NK-92 (cell line): ENCODE data around the gene SWSAP1.
A peak's percentile ranks its signal among the peaks of the same experiment; 100 is the strongest.
"Not testable (repeated sequence)": the region's sequence is repeated elsewhere in the genome, so short reads cannot be mapped to it uniquely, and the experiment has no call there.

Experiments
- DNase-seq: peaks from one replicate; lab custom pipeline; 2025; ENCODE audit not compliant: unreplicated experiment; lab: John Stamatoyannopoulos, UW

Gene SWSAP1

DNA sequence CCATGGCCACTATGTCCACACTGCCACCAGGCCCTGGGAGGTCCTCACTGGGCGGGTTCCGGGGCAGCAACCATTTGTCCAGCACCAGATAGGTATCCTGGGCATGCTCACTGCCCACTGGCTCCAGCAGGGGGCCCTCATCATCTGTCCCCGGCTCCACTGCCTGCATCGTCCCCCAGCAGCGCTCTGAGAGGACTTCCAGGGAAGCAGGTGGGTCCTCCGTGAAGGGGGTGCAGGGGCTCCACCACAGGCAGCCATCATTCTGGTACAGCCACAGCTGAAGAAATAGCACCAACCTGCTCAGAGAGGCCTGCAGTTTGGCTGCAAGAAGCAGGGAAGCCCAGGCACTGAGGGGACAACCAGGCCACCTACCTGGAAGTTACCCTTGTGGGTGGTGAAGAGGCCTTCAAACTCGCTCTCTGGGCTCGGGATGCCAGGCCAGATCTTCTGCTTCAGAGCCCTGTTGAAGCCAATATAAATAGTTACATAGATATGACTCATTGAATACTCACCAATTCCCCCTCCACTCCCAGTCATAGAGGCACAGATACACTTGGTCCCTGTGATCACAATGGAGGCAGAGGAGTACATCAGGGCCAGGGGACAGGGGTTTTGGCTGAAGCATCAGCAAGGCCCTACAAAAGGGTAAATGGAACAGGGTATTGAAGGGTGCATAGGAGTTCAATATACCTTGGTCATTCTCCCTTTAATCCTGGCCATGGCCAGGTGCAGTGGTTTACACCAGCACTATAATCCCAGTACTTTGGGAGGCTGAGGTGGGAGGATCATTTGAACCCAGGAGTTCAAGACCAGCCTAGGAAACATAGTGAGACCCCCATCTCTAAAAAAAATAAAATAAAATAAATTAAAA lies 4.1 kb downstream of the SWSAP1 start:
- DNase-seq: no peak

DNA sequence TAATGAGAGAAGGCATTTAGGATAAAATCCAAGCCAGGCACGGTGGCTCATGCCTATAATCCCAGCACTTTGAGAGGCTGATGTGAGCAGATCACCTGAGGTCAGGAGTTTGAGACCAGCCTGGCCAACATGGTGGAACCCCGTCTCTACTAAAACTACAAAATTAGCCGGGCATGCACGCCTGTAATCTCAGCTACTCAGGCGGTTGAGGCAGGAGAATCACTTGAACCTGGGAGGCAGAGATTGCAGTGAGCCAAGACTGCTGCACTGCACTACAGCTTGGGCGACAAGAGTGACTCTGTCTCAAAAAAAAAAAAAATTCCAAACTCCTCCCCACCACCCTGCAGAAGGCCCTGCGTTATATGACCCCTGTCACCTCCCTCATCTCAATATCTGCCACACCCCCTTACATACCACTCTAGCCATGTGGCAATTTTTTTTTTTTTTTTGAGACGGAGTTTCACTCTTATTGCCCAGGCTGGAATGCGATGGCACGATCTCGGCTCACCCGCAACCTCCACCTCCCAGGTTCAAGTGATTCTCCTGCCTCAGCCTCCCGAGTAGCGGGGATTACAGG lies 4.9 kb downstream of the SWSAP1 start:
- not testable (repeated sequence) for DNase-seq

DNA sequence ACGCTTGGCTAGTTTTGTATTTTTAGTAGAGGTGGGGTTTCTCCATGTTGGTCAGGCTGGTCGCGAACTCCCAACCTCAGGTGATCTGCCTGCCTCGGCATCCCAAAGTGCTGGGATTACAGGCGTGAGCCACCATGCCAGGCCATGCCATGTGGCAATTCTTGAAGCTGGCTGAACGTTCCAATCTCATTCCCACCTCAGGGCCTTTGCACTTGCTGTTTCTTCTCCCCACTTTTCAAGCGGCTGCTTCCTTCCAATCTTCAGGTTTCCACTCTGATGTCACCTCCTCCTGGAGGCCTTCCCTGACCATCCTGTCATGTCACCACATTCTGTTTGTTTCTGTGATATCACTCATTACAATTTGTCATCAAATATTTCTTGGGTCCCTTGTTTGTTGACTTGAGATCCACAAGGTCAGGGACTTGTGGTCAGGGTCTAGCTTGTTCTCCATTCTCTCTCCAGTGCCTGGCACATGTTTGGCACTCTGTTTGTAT lies 5.4 kb downstream of the SWSAP1 start:
- DNase-seq: no peak

DNA sequence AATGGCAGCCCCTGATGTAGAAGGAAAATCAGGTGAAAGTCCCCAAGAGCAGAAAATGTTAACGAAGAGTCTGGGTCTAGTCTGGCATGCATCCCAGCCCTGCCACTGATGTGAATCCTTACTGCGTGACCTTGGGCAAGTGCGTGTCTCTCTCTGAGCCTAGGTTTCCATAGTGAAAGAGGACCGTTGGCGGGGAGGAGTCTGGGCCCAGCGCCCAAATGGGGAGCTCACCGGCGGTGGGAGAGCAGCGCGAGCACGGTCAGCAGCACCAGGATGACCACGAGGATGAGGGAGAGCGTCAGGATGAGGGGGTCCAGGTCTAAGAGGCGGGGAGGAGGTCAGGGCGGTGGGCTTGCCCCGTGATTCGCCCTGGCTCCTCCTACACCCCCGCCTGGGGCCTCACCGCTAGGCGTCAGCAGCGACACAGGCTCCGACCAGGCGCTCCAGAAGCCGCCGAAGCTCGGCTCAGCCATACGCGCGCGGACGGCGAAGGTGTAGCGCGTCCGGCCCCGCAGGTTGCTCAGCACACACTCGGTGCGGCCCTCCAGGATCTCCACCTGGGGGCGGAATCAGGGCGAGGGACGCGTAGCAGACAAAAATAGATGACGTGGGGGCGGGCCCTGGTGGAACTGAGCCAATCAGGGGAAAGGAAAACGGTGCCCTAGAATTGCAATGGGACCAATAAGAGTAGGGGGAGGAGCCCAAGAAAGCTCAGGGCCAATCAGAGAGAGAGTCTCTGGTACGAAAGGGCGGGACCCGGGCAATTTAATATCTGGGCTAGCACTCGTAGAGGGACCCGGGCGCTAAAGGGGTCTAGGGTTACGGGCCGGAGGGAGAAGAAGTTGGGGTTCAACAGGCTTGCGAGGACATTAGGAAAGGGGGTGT lies 6.4 kb downstream of the SWSAP1 start:
- peak; percentile 87 for DNase-seq

DNA sequence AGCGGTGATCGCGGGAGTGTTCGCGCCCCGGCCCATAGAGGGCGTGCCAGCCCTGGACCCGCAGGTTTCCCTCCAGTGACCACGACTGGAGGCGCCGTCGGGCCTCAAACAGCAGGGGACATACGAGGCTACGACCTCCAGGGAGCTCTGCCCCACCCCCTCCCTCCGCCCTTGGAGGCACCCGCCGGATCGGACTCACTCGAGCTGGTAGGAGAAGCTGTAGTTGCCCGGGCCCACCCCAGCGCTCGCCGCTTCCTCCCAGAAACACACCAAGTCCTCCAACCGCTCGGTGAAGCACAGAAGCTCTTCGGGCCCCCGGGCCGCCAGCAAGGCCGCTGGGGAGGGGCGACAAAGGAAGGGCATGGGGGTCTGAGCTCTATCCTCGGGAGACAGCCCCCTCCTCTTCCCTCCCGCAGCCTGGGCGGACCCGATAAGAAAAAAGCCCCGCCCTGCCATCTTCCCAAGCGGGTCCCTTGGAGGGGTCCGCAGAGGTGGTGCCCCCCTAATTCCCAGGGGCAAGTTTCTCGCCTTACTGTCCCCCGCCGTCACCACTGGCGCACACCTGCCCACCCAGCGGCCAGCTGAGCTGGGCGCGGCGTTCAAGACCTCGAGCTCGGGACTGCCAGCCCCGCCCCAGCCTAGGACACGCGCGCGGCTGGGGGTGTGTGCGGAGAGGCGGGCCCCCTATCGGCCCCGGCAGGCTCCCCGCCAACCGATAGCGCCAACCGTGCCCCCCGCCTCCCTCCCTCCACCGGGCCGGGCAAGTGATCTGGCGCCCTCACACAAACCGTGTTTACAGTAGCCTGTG lies 8.6 kb downstream of the SWSAP1 start:
- DNase-seq: no peak

DNA sequence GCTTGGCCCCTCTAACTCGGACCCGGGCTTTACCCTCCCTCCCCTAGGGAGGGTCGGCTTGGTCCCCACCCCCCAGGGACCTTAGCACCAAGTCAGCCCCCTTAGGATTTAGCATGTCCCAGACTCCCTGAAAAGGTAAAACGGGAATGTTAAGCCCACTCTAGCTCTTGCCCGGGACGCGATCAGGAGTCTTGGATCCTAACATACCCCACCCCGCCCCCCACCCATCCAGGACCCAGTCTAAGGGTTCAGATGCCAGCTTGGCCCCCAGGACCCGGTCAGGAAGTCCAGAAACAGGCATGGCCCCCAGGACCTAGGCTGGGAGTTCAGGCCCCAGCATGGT lies 9.2 kb downstream of the SWSAP1 start:
- DNase-seq: no peak

DNA sequence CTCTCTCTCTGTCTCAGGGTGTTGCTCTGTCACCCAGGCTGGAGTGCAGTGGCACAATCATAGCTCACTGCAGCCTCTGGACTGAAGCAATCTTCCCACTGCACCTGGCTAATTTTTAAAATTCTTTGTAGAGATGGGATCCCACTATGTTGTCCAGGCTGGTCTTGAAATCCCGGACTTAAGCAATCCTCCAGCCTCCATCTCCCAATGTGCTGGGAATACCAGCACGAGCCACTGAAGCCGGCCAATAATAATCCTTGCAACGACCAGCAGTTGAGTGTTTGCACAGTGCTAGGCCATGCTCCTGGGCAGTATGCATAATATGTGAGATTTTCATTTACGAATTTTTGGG lies 10.3 kb downstream of the SWSAP1 start:
- no peak for DNase-seq

DNA sequence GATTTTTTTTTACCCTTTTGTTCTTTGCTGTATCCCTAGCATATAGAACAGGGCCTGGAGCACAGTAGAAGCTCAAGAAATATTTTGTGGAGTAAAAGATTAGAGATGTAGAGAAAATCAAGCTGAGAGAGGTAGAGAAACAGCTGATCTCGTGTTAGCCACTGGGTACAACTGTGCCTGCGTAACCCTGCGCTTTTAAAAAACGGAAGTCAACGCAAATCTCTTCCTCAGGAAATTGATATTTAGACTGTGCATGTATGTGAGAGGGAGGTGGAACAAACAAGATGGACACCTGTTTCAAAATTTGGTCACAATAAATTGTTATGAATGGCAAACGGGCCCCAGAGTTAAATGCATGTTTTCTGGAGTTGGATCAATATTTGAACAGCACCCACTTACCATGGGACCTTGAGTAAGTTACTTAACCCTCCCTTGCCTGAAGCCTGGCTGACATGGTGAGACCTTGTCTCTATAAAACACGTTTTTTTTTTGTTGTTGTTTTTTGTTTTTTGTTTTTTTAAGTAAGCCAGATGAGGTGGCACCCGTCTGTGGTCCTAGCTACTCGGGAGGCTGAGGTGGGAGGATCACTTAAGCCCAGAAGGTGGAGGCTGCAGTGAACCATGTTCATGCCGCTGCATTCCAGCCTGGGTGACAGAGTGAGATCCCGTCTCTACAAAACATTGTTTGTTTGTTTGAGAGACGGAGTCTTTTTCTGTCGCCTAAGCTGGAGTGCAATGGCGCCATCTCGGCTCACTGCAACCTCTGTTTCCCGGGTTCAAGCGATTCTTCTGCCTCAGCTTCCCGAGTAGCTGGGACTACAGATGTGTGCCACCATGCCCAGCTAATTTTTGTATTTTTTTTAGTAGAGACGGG lies 12.9 kb downstream of the SWSAP1 start:
- DNase-seq: no peak

DNA sequence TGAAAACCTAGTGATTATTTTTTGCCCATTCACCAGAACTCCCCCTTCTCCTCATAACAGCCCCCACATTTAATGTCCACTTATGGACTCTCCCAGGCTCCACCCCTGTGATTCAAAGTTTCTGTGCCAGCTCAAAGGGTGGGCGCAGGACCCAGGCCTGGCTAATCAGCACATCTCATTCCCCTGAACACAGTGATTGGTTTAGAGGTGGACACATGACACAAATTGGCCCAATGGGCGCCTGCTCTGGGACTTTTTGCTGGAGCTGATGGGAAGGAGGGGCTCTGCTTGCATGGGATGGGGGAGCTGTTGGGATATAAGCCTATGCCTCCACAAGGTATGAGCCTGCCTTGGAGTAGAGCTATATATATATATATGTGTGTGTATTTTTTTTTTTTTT lies 15.9 kb downstream of the SWSAP1 start:
- no peak for DNase-seq

DNA sequence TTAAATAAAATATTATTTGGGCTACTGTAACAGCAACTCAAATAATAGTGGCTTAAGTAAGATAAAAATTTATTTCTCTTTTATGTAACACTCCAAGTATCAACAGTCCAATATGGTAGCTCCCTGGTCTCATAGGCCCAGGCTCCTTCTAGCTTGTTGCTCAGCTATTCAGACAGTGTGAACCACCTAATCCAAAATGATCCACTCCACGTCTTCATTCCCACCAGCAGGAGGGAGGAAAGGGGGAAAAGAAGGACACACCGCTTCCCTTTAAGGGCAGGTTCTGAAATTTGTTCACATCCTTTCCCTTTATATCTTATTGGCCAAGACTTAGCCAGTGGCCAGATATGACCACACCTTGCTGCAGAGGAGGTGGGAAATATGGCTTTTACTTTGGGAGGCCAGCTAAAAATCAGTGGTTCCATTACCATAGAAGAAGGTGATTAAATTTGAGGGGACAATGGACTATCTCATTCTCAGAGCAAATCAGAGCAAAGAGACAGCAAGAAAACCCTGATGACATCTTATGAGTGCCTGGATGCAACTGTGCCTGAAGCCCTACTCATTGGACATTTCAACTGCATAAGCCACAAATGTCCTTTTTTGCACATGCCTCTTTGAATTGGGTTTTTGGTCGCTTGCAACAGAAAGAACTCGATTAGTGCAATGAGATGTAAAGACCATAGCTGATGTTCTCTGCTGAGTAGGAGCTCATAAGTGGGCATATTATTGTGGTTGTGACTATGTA lies 16.6 kb downstream of the SWSAP1 start:
- DNase-seq: no peak

DNA sequence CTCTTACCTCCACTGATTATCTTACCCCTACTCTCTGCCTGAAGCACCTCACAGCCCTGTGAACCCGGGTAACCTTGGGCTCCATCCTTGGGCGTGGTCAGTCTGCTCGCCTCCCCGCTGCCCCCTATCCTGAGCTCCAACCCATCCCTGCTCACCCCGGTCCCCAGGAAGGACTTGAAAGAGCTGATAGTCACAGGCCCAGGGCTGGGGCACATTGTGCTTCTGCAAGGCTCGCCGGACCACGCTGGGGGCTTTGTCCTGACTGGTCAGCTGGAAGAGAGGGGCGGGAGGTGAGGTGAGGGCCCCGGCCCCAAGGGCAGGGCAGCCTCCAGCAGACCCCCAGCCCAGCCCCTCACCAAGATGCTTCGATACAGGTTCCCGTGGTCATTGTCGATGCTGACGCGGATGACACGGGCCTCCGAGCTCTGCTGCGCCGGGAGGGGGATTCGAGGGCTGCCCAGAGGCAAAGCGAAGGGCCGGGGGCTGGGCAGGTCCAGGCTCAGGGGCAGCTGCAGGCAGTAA lies 22.7 kb downstream of the SWSAP1 start:
- no peak for DNase-seq

DNA sequence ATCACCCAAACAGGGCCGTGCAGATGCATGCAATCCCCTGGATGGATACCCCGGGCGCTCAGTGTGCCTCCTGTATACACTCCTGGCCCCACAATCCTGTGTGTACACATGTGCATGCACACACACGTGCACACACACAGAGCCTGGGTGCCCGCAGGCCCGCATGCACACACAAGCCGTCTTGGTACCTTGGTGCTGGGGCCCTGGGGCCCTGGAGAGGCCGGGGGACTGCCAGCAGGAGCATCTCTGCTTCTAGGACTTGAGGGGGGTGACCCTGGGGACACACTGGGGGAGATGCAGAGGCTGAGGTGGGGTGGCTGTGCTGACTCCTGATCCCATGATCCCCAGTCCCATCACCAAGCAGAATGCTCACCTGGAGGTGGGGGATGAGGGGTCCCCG lies 25.2 kb downstream of the SWSAP1 start:
- DNase-seq: no peak

DNA sequence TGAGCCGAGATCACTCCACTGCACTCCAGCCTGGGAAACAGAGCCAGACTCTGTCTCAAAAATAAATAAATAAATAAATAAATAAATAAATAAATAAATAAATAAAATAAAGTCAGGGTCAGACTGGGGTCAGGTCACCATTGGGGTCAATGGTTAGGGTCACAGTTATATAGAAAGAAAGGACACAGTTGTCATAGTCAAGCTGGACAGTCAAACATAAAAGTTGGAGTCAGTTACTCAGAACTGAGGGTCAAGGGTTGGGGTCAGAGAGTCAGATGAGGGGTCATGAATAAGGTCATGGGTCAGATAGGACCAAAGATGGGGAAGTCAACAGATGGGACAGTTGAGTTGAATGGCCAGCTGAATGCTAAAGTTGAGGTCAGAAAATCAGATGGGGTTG lies 26.3 kb downstream of the SWSAP1 start:
- no peak for DNase-seq

DNA sequence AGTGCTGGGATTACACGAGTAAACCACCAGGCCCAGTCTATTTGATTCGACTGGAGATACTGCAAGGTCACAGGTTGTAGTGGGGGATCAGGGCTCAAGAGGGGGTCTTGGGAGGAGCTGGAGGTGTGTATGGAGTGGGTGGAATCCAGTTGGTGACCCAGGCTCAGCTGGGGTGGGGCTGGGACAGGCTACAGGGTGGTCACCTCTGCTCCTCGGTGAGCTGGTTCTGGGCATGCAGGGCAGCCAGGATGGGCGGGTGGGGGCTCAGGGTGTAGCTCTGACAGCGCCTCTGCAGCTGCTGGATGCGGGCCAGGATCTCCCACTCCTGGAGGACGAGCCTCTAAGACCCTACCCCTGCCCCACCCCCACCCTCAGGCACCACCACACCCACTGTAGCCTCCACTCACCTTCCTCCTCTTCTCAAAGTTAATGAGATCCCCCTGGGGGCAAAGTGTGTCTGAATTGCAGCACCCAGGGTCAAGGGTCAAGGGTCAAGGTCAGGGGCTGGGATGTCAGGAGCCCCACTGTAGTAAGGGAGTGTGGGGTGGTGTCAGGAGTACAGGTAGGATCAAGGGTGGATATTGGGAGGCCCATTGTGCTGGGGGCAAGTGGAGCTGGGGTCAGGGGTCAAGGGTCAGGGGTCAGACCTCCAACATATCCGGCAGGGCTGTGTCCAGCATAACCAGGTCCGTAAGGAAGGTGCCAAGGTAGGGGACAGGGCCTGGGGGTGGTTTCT lies 27.5 kb downstream of the SWSAP1 start:
- no peak for DNase-seq

DNA sequence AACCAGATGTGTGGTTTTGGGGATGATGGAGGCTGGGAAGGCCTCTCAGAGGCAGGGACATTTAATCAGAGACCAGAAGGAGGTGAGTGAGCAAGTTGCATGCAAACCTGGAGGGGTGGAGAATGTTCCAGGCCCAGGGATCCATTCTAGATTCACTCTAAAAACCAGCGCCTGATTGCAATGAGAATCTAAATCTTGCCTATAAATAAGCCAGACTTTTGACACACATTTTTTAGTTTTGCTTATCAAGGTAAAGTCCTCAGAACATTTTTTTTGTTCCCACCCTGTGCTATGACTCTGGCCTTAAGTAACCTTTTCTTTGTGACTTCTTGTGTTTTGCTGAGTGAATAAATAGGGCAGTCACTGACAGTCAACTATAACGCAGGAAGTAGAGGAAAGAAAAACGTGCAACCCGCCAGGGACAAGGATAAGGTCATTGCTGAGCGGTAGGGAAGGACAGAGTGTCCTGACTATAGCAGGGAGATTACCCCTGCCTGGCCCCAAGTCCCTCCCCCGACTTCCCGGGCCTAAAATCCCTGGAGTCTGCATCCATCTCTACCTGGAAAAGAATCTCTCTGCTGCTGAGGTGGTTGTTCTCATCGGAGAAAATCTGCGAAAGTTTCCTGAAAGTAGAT lies 30.2 kb downstream of the SWSAP1 start:
- no peak for DNase-seq

DNA sequence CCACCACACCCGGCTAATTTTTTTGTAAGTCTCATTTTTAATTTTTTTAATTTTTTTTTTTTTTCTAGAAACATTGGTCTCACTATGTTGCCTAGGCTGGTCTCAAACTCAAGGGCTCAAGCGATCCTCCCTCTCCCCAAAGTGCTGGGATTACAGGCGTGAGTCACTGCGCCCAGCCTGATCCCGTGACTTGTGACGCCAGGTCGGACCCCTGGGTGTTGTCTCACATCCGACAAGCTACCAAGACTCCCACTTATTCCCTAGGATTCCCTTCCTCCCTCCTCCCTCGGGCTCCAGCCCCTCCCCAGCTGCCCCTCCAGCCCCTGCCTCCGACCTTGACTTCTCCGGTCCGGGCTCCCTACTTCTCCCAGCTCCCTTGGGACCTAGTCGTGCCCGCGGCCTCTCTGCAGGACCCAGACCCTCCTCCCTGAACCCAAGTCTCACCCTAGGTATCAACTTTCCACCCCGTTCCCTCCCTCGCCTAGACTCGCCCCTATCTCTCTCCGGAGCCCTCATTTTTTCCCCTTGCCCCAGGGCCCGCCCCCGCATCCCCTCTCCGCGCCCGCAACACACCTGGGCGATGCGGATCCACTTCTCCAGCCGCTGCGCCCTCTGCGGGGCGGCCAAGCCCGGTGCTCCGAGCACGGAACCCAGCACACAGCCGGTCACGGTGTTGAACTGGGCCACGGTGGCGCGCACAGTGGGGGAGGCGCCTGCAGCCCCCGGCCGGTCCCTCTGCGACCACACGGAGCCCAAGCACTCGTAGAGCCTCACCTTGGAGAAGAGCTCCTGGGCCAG lies 31.6 kb downstream of the SWSAP1 start:
- no peak for DNase-seq

DNA sequence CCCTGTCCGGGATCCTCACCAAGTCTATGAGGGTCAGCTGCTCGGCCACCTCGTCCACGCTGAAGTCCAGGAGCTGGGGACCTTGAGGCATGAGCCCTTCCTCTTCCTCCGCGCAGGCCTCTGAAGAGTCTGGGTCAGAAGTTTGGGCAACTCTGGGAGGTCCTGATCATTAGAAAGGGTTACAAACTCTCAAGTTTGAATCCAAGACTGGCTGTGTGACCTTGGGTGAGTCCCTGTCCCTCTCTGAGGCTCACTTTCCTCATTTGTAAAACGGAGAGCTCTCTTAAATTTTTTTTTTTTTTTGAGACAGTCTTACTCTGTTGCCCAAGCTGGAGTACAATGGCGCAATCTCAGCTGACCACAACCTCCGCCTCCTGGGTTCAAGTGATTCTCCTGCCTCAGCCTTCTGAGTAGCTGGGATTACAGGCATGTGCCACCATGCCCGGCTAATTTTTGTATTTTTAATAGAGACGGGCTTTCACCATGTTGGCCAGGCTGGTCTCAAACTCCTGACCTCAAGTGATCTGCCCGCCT lies 32.3 kb downstream of the SWSAP1 start:
- DNase-seq: not testable (repeated sequence)
